Thyroid gland (tissue), 4 donors: ENCODE results near the gene CDC42BPA. TPM values are rescaled to one million over a fixed set of nuclear protein-coding genes. Genes with fewer than 3 reads are reported as not detected.

Source experiments
- DNase-seq, 2 donors: peaks; one replicate each; pipeline ENCODE4 v3.0.0-alpha.2; 2019
- H3K27ac ChIP-seq, 3 donors: fragments of 200-600 bp; sonication (generic); 1 replicate in 2 of 3; 2 replicates in 1 of 3; pipeline ENCODE4 v1.5.1; 2016 to 2019; ENCODE audit warnings: mild to moderate bottlenecking in 1 of 3, moderate library complexity in 1 of 3
- H3K27me3 ChIP-seq: fragments of 200-600 bp; sonication (generic); one replicate; pipeline ENCODE4 v1.5.1; 2019
- H3K36me3 ChIP-seq, 2 donors: fragments of 200-600 bp; sonication (generic); one replicate each; pipeline ENCODE4 v1.5.1; 2016 to 2019
- H3K4me1 ChIP-seq, 2 donors: fragments of 200-600 bp; sonication (generic); one replicate each; pipeline ENCODE4 v1.5.1; 2017 to 2019
- H3K4me3 ChIP-seq, 3 donors: fragments of 200-600 bp; sonication (generic); replicated peaks in 1 of 3; 1 replicate in 2 of 3; 2 replicates in 1 of 3; pipeline ENCODE4 v1.5.1; 2016; ENCODE audit warnings: mild to moderate bottlenecking in 1 of 3
- H3K9me3 ChIP-seq: fragments of 200-600 bp; sonication (generic); one replicate; pipeline ENCODE4 v1.5.1; 2017
- POLR2A ChIP-seq, 2 donors: fragments of 450-650 bp; IDR thresholded peaks; one replicate each; pipeline ENCODE4 v1.6.1; 2017; ENCODE audit warnings: antibody characterized with exemption in 2 of 2, mild to moderate bottlenecking in 2 of 2, moderate library complexity in 1 of 2
- WGBS, 2 donors: methylation state at CpG; one replicate each; pipeline ENCODE4 v1.1.5; 2017; 5-methylcytosine and 5-hydroxymethylcytosine counted together
- intact Hi-C: fragments of 100-400 bp; cut with DNase I; formaldehyde crosslinking; loops from one replicate; pipeline ENCODE4 v1.15.1; 2023
- total RNA-seq, 4 donors: library from RNA; depleted of rRNA; stranded (reverse); fragments of >200 nt; gene quantifications; one replicate each; pipeline ENCODE4 v1.2.3, GENCODE V29; 2016
- TF ChIP-seq, protein P1 (sequence below), 6 experiments: fragments of 200-600 bp in 3 of 6; fragments of 450-650 bp in 3 of 6; sonication (generic) in 3 of 6; IDR thresholded peaks; one replicate each; pipeline ENCODE4 v1.5.1; 2016 to 2019; ENCODE audit warnings: antibody characterized with exemption in 6 of 6, mild to moderate bottlenecking in 2 of 6, inconsistent platforms in 1 of 6, moderate library complexity in 1 of 6

CDC42BPA gene
- total RNA-seq, 4 donors from 2014 or later: 25.0 to 50.0 (median 30.5) TPM

DNA sequence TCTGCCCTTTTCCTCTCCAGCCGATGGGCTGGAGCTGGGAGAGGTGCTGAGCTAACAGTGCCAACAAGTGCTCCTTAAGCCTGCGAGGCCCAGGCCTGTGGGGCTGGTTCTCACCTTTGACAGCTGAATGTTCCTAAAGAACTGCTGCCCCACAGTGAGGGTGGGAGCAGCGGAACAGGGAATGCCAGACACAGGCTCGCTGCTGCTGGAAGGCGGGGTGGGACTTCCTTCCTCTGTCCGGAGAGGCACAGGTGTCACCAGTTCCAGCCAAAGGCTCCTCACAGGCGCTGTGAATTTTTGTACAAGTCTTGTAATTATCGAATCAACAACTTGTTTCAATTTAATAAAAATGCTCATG lies 331.1 kb downstream of the CDC42BPA start:
- intact Hi-C loops: no loop called here
- DNase-seq: no peak
- no peaks in the 10 kb centered on the region for H3K27me3 ChIP-seq
- 87 to 90% methylated on average over 8 of the region's 8 CpGs for WGBS, 2 donors
- H3K27ac ChIP-seq: no peak overlapping the region
- no peaks in the 10 kb centered on the region for H3K9me3 ChIP-seq
- peaks cover 0 to 5% of the 10 kb centered on the region in 2 donors for H3K36me3 ChIP-seq
- no peak for TF ChIP-seq POLR2A (IDR thresholded peaks at IDR 0.05)
- TF ChIP-seq, protein P1, sequence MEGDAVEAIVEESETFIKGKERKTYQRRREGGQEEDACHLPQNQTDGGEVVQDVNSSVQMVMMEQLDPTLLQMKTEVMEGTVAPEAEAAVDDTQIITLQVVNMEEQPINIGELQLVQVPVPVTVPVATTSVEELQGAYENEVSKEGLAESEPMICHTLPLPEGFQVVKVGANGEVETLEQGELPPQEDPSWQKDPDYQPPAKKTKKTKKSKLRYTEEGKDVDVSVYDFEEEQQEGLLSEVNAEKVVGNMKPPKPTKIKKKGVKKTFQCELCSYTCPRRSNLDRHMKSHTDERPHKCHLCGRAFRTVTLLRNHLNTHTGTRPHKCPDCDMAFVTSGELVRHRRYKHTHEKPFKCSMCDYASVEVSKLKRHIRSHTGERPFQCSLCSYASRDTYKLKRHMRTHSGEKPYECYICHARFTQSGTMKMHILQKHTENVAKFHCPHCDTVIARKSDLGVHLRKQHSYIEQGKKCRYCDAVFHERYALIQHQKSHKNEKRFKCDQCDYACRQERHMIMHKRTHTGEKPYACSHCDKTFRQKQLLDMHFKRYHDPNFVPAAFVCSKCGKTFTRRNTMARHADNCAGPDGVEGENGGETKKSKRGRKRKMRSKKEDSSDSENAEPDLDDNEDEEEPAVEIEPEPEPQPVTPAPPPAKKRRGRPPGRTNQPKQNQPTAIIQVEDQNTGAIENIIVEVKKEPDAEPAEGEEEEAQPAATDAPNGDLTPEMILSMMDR (IDR thresholded peaks at IDR 0.05): no peak
- peaks cover 27 to 28% of the 10 kb centered on the region in 2 donors for H3K4me1 ChIP-seq
- H3K4me3 ChIP-seq: no peak overlapping the region

DNA sequence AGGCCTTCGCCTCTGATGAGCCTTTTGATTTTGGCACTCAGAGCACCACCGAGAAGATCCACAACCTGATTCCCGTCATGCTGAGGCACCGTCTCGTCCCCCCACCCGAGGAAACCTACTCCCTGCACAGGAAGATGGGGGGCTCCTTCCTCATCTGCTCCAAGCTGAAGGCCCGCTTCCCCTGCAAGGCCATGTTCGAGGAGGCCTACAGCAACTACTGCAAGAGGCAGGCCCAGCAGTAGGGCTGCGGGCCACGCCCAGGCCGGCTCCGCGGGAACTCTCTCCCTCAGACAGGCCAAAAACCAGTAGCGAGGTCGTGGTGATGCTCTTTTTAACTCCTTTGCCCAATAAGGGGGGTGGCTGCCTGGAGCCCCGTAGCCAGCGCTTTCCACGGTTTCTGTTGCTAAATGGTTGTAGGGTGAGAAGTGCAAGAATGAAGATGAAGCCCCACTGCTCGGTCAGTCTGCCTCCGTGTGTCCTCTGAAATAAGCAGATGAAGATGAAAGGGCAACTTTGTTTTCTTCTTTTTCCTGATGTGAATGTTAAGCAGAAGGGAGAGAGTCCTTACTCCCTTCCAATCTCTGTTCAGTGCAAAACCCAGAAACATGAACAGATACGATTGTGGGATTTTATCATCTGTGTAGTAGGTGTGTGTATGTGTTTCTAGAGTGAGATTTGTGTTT lies 331.7 kb downstream of the CDC42BPA start:
- TF ChIP-seq, protein P1 (IDR thresholded peaks at IDR 0.05): no peak
- TF ChIP-seq POLR2A (IDR thresholded peaks at IDR 0.05): no peak
- WGBS, 2 donors: 88 to 92% methylated on average over 21 of the region's 21 CpGs
- Histone ChIP-seq H3K36me3 (peaks cover 0 to 5% of the 10 kb centered on the region in 2 donors), H3K4me1 (peaks cover 27 to 28% of the 10 kb centered on the region in 2 donors), H3K9me3 (no peaks in the 10 kb centered on the region), H3K4me3 (no peak overlapping the region), H3K27ac (no peak overlapping the region), H3K27me3 (no peaks in the 10 kb centered on the region)
- intact Hi-C loops: no loop called here
- DNase-seq: no peak

DNA sequence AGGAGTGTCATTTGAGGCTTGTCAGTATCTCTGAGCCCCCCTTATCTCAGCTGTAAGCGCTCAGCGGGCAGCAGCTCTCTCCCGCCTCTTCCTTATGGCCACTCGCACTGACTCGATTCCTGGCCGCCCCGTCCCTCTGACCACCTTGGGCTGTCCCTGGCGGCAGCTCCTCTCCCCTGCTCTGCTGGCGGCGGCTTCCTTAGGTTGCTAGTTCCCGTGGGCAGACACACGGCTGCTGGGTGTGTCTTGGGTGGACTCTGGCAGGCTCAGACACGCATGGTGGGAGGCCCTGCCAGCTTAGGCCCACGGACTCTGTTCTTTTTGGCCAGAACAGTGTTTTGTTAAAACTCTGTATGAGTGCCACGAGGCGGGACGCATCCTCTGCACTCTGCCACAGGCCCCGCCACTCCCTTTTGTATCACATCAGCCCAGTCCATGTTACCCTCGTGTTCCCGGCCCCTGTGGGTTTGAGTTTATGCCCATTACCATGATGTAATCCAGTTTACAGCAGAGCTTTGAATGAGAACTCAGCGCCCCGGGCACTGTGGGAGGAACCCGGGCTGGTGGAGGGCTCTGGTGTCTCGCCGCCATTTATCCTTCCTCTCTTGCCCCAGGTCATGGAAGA lies 332.3 kb downstream of the CDC42BPA start:
- H3K4me1 ChIP-seq: peaks cover 27 to 28% of the 10 kb centered on the region in 2 donors
- TF ChIP-seq, protein P1 (IDR thresholded peaks at IDR 0.05): no peak
- no peak overlapping the region for H3K27ac ChIP-seq
- H3K27me3 ChIP-seq: no peaks in the 10 kb centered on the region
- peaks cover 0 to 5% of the 10 kb centered on the region in 2 donors for H3K36me3 ChIP-seq
- H3K9me3 ChIP-seq: no peaks in the 10 kb centered on the region
- 95% methylated on average over 22 to 25 of the region's 25 CpGs for WGBS, 2 donors
- intact Hi-C loops: no loop called here
- H3K4me3 ChIP-seq: no peak overlapping the region
- DNase-seq: no peak

DNA sequence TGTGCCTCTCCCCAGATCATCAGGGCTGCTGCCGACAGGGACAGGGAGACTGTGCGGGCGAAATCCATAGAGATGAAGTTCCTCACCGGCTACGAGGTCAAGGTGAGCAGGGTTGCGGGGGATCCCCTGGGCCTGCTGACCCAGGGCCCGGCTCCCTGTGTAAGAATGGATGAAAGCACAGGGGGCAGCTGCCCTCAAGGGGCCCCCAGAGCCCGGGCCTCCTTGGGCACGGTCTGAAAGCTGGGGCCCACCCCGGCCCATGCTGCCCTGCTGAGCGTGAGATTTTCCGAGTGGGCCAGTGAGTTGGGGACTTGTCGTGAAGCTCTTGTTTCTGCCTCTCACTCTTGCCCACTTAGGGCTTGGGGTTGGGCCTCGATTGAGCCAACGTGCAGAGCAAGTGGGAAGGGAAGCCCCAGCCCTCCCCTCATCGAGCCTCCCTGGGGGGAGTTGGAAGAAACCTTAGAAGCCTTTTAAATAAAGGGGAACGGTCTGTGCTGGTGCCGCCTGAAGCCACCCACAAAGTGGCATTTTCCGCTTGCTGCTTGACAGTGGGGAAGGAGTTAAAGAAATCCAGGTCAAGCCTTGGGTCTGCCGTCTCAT lies 333.0 kb downstream of the CDC42BPA start:
- Histone ChIP-seq H3K27me3 (no peaks in the 10 kb centered on the region), H3K9me3 (no peaks in the 10 kb centered on the region), H3K4me3 (no peak overlapping the region), H3K4me1 (peaks cover 25 to 28% of the 10 kb centered on the region in 2 donors), H3K36me3 (peaks cover 0 to 5% of the 10 kb centered on the region in 2 donors), H3K27ac (no peak overlapping the region)
- no peak for DNase-seq
- intact Hi-C loops: no loop called here
- 87 to 95% methylated on average over 16 to 17 of the region's 20 CpGs for WGBS, 2 donors
- TF ChIP-seq POLR2A (IDR thresholded peaks at IDR 0.05): no peak
- TF ChIP-seq, protein P1 (IDR thresholded peaks at IDR 0.05): no peak
